Posterior cingulate gyrus (tissue), 11 donors: ENCODE measurements around the gene KCNJ11.
A peak's percentile ranks its signal among the peaks of the same experiment; 100 is the strongest.

Experiments
- DNase-seq, 10 donors: peaks; one replicate each; pipeline versions ENCODE4 v3.0.0 to v3.0.0-alpha.2; 2020 to 2021; ENCODE audit warnings: mixed read lengths in 3 of 10
- intact Hi-C: fragments of 100-400 bp; cut with DNase I; formaldehyde crosslinking; loops from one replicate; pipeline ENCODE4 v1.15.1; 2023

The KCNJ11 gene

GRCh38 chr11:17393472-17393871 lies 5.0 kb upstream of the KCNJ11 start:
- intact Hi-C loops: no loop called here
- no peak for DNase-seq

- peak in 2 of 10 donors; percentile 11 to 50 for DNase-seq
- intact Hi-C loops: no loop called here
These were observed 4.4 kb upstream of the KCNJ11 start for GRCh38 chr11:17392872-17393271.

GRCh38 chr11:17391493-17392355 lies 3.3 kb upstream of the KCNJ11 start:
- DNase-seq: peak in 2 of 10 donors; percentile 2 to 16
- intact Hi-C loops: no loop called here

- peak in 1 of 10 donors; percentile 44 for DNase-seq
- intact Hi-C loops: no loop called here
These were observed 1.6 kb upstream of the KCNJ11 start for GRCh38 chr11:17389957-17390649.

GRCh38 chr11:17389211-17389956 lies 925 bp upstream of the KCNJ11 start:
- DNase-seq: peak in 9 of 10 donors; percentile 59 to 95 (median 74)
- intact Hi-C loops: no loop called here

- no peak for DNase-seq
- intact Hi-C loops: no loop called here
These were observed 648 bp downstream of the KCNJ11 start for GRCh38 chr11:17387811-17388210.

GRCh38 chr11:17387254-17387653 lies 1.2 kb downstream of the KCNJ11 start:
- intact Hi-C loops: no loop called here

GRCh38 chr11:17386331-17387084 lies 2.0 kb downstream of the KCNJ11 start:
- intact Hi-C loops: no loop called here

More at GRCh38 chr11:17387254-17387653, 1.2 kb downstream of the KCNJ11 start:
- DNase-seq: no peak

GRCh38 chr11:17385926-17386325 lies 2.5 kb downstream of the KCNJ11 start:
- no peak for DNase-seq
- intact Hi-C loops: loop anchor here (2.0 kb wide), 1 partner anchor 143 kb away; no protein-coding TSS in a partner anchor

More at GRCh38 chr11:17386331-17387084, 2.0 kb downstream of the KCNJ11 start:
- DNase-seq: peak in 9 of 10 donors; percentile 43 to 94 (median 66)

- DNase-seq: no peak
- intact Hi-C loops: loop anchor here (2.0 kb wide), 1 partner anchor 143 kb away; no protein-coding TSS in a partner anchor
These were observed 3.0 kb downstream of the KCNJ11 start for GRCh38 chr11:17385492-17385891.

GRCh38 chr11:17384002-17384511 lies 4.4 kb downstream of the KCNJ11 start:
- intact Hi-C loops: loop anchor here (1.0 to 2.0 kb wide), 2 partner anchors 120 to 145 kb away; no protein-coding TSS in a partner anchor
- peak; percentile 65 to 98 (median 84) for DNase-seq

- intact Hi-C loops: no loop called here
- no peak for DNase-seq
These were observed 5.0 kb downstream of the KCNJ11 start for GRCh38 chr11:17383461-17383860.

- DNase-seq: no peak
- intact Hi-C loops: no loop called here
These were observed 6.3 kb downstream of the KCNJ11 start for GRCh38 chr11:17382046-17382728.

- intact Hi-C loops: no loop called here
- DNase-seq: no peak
These were observed 7.3 kb downstream of the KCNJ11 start for GRCh38 chr11:17381156-17381555.

- intact Hi-C loops: no loop called here
- no peak for DNase-seq
These were observed 8.9 kb downstream of the KCNJ11 start for GRCh38 chr11:17379383-17380180.

- intact Hi-C loops: no loop called here
These were observed 9.8 kb downstream of the KCNJ11 start for GRCh38 chr11:17378655-17379054.

GRCh38 chr11:17376493-17376892 lies 12.0 kb downstream of the KCNJ11 start:
- DNase-seq: no peak
- intact Hi-C loops: no loop called here

More at GRCh38 chr11:17378655-17379054, 9.8 kb downstream of the KCNJ11 start:
- DNase-seq: no peak

GRCh38 chr11:17375547-17375946 lies 12.9 kb downstream of the KCNJ11 start:
- DNase-seq: no peak
- intact Hi-C loops: no loop called here
